ENCODE results near the gene HARS1. TPM values are rescaled to one million over a fixed set of nuclear protein-coding genes. Genes with fewer than 3 reads are reported as not detected.
"Not testable (repeated sequence)": the region's sequence is repeated elsewhere in the genome, so short reads cannot be mapped to it uniquely, and the experiment has no call there.

HARS1 gene
- total and polyA plus RNA-seq, 2 experiments from 2014 or later: 41.1 to 56.6 TPM

DNA sequence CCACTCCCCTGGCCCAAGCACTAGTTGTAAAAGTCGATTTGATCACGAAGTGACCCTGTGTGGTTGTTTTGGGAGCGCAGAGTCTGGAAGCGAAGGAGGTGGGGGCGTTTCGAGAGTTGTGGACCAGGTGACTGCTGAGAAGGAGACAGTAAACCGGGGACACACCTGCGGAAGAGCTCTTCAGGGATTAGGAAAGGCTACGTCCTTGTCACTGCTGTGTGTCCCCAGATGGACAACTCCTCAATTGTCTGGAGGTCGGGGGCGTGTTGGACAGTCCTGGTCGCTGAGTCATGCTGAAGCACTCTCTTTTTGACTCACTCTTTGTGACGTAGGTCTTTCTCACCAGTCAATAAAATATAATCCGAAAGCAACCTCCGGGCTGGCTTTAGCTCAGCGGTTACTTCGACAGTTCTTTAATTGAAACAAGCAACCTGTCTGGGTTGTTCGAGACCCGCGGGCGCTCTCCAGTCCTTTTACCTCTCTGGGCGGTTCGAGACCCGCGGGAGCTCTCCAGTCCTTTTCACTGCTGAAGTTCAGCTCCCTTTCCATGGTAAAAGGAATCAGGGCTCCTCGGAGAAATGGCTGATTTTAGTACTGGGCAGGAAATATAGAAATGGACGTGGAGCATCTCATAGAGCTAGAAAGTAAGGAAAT is 19.9 kb upstream of the HARS1 start:
- 2% methylated on average over 27 of the region's 27 CpGs for WGBS (ENCODE audit: low lambda C conversion rate, missing lambda C conversion rate)
- peak overlapping the region; percentile 78 for H3K4me2 ChIP-seq
- no peaks in the 10 kb centered on the region for H3K36me3 ChIP-seq (replicated peaks; ENCODE audit: insufficient read depth, low read depth)
- no peaks in the 10 kb centered on the region for H3K9me2 ChIP-seq (replicated peaks; ENCODE audit: insufficient read depth)
- peak; percentile 95 for DNase-seq (ENCODE audit: low spot score)
- no peaks in the 10 kb centered on the region for H3K9me3 ChIP-seq (ENCODE audit: low read depth)
- no peaks in the 10 kb centered on the region for H3K79me2 ChIP-seq
- H2AFZ ChIP-seq: peak overlapping the region; percentile 50
- peak overlapping the region; percentile 22 for H3K4me3 ChIP-seq
- no peaks in the 10 kb centered on the region for H4K20me1 ChIP-seq (ENCODE audit: insufficient read depth, poor library complexity, severe bottlenecking)
- H3K27ac ChIP-seq: peak overlapping the region; percentile 88
- TF ChIP-seq EZH2 (IDR thresholded peaks at IDR 0.05; ENCODE audit: borderline replicate concordance): no peak
- no peak for TF ChIP-seq EZH2phosphoT487 (IDR thresholded peaks at IDR 0.05; ENCODE audit: low read depth, severe bottlenecking, unreplicated experiment)
- TF ChIP-seq, protein P1, sequence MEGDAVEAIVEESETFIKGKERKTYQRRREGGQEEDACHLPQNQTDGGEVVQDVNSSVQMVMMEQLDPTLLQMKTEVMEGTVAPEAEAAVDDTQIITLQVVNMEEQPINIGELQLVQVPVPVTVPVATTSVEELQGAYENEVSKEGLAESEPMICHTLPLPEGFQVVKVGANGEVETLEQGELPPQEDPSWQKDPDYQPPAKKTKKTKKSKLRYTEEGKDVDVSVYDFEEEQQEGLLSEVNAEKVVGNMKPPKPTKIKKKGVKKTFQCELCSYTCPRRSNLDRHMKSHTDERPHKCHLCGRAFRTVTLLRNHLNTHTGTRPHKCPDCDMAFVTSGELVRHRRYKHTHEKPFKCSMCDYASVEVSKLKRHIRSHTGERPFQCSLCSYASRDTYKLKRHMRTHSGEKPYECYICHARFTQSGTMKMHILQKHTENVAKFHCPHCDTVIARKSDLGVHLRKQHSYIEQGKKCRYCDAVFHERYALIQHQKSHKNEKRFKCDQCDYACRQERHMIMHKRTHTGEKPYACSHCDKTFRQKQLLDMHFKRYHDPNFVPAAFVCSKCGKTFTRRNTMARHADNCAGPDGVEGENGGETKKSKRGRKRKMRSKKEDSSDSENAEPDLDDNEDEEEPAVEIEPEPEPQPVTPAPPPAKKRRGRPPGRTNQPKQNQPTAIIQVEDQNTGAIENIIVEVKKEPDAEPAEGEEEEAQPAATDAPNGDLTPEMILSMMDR (IDR thresholded peaks at IDR 0.05; ENCODE audit: poor library complexity): no peak
- peaks cover 5% of the 10 kb centered on the region for H3K4me1 ChIP-seq (ENCODE audit: insufficient read depth)
- H3K27me3 ChIP-seq: no peaks in the 10 kb centered on the region

GRCh38 chr5:140708787-140709186 is 17.6 kb upstream of the HARS1 start:
- not testable (repeated sequence) for H3K27me3 ChIP-seq; H3K36me3 ChIP-seq (replicated peaks; ENCODE audit: insufficient read depth, low read depth); H3K4me2 ChIP-seq; H3K4me3 ChIP-seq; H2AFZ ChIP-seq; H3K9me2 ChIP-seq (replicated peaks; ENCODE audit: insufficient read depth); H3K9me3 ChIP-seq (ENCODE audit: low read depth); DNase-seq (ENCODE audit: low spot score); H4K20me1 ChIP-seq (ENCODE audit: insufficient read depth, poor library complexity, severe bottlenecking); H3K79me2 ChIP-seq; H3K27ac ChIP-seq; H3K4me1 ChIP-seq (ENCODE audit: insufficient read depth)
- WGBS (ENCODE audit: low lambda C conversion rate, missing lambda C conversion rate): 87% methylated on average over 9 of the region's 9 CpGs

DNA sequence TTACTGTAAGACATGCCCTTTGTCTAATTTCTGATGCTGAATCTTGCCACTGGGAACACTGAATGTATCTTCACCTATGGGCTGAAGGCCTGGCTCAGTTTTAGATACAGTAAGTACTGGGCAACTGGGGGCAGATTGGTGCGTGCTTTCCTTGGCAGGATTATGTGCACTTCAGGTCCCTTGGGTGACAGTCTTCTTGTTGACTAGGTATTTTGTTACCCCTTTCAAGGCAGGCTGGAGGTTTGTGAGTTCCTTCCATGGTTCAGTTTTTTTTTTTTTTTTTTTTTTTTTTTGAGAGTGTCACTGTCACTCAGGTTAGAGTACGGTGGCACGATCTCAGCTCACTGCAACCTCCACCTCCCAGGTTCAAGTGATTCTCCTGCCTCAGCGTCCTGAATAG is 16.6 kb upstream of the HARS1 start:
- no peaks in the 10 kb centered on the region for H3K79me2 ChIP-seq
- no peaks in the 10 kb centered on the region for H3K36me3 ChIP-seq (replicated peaks; ENCODE audit: insufficient read depth, low read depth)
- no peak overlapping the region for H3K27ac ChIP-seq
- no peak overlapping the region for H3K4me2 ChIP-seq
- H3K9me2 ChIP-seq (replicated peaks; ENCODE audit: insufficient read depth): no peaks in the 10 kb centered on the region
- H3K4me3 ChIP-seq: no peak overlapping the region
- H3K27me3 ChIP-seq: no peaks in the 10 kb centered on the region
- TF ChIP-seq EZH2phosphoT487 (IDR thresholded peaks at IDR 0.05; ENCODE audit: low read depth, severe bottlenecking, unreplicated experiment) (no peak), EZH2 (IDR thresholded peaks at IDR 0.05; ENCODE audit: borderline replicate concordance) (no peak)
- TF ChIP-seq, protein P1 (IDR thresholded peaks at IDR 0.05; ENCODE audit: poor library complexity): no peak
- WGBS (ENCODE audit: low lambda C conversion rate, missing lambda C conversion rate): 95% methylated on average over 4 of the region's 4 CpGs
- H4K20me1 ChIP-seq (ENCODE audit: insufficient read depth, poor library complexity, severe bottlenecking): no peaks in the 10 kb centered on the region
- DNase-seq (ENCODE audit: low spot score): no peak
- H2AFZ ChIP-seq: no peak overlapping the region
- H3K9me3 ChIP-seq (ENCODE audit: low read depth): no peaks in the 10 kb centered on the region
- H3K4me1 ChIP-seq (ENCODE audit: insufficient read depth): peaks cover 5% of the 10 kb centered on the region

DNA sequence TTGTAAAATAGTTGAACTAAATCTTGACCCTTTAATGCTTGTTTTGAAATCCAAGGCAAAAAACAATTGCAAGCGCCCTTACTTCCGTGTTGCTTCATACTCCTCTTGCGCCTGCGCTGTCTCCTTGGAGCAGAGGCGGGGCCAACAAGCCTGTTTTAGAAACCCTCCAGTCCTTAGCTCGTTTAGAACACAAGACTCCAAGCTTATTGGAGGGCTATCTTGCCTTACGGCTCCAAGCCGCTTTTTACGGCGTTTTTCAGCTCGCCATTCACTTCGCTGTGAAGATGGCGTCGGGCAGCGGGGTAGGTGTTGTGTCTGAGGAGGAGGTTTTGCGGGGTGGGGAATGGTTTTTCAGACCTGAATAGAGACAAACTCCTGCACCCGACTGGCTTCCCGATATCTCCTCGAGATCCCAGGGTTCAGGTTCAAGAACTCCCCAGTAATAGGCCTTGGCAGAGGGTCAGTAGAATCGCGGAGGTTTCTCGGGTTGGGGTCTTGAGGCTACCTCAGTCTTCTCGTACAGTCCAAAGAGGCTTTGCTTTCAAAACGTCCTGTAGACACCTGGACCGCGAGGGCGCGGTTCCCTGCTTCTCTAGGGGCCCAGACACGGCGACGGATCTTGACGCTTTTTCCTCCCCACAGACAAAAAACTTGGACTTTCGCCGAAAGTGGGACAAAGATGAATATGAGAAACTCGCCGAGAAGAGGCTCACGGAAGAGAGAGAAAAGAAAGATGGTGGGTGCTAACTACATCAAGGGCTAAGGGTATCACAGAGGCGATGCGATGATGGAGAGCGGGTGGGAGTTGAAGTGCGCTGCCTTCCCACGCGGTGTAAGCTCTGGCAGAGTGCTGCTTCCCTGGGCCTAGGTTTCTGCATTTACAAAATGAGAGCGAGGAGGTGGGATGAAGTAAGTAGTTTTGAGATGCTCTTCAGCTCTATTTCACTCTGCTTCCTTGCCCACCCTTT is 9.3 kb upstream of the HARS1 start, which contains the start of gene ZMAT2:
Gene ZMAT2, plus strand, starts transcription at position 271 of the 968 bp plus-strand sequence. Its CDS starts 14 bp downstream, at position 285.
- Histone ChIP-seq H2AFZ (peak within 1 kb of the TSS; percentile 38), H3K9me2 (replicated peaks; ENCODE audit: insufficient read depth) (no peaks in the 10 kb centered on the region), H3K4me1 (ENCODE audit: insufficient read depth) (peaks cover 10% of the 10 kb centered on the region), H3K79me2 (peaks cover 19% of the 10 kb centered on the region), H3K27me3 (no peaks in the 10 kb centered on the region), H3K4me3 (peak within 1 kb of the TSS; percentile 44), H3K4me2 (peak within 1 kb of the TSS; percentile 95), H3K27ac (peak within 1 kb of the TSS; percentile 65), H4K20me1 (ENCODE audit: insufficient read depth, poor library complexity, severe bottlenecking) (no peaks in the 10 kb centered on the region), H3K9me3 (ENCODE audit: low read depth) (no peaks in the 10 kb centered on the region), H3K36me3 (replicated peaks; ENCODE audit: insufficient read depth, low read depth) (no peaks in the 10 kb centered on the region)
- WGBS (ENCODE audit: low lambda C conversion rate, missing lambda C conversion rate): 6% methylated on average over 44 of the region's 44 CpGs
- DNase-seq (ENCODE audit: low spot score): peak; percentile 98
- TF ChIP-seq EZH2phosphoT487 (IDR thresholded peaks at IDR 0.05; ENCODE audit: low read depth, severe bottlenecking, unreplicated experiment) (no peak), EZH2 (IDR thresholded peaks at IDR 0.05; ENCODE audit: borderline replicate concordance) (no peak)
- TF ChIP-seq, protein P1 (IDR thresholded peaks at IDR 0.05; ENCODE audit: poor library complexity): no peak
